K562 (cell line): ENCODE measurements around the gene ZNF474. TPM values are rescaled to one million over a fixed set of nuclear protein-coding genes. Genes with fewer than 3 reads are reported as not detected.
A peak's percentile ranks its signal among the peaks of the same experiment; 100 is the strongest.

ENCODE experiments used
- BCL6 ChIP-seq: fragments of 250-450 bp; sonication (Bioruptor Pico); IDR thresholded peaks from 2 replicates; pipeline ENCODE4 v1.4.0; 2020
- CXXC5 ChIP-seq: fragments of 250-450 bp; sonication (Bioruptor Pico); IDR thresholded peaks from 2 replicates; pipeline ENCODE4 v1.8.0; 2022; ENCODE audit warnings: inconsistent platforms, mild to moderate bottlenecking, moderate library complexity
- DMBX1 ChIP-seq: fragments of 250-450 bp; sonication (Bioruptor Pico); IDR thresholded peaks from 2 replicates; pipeline ENCODE4 v1.8.0; 2022; ENCODE audit warnings: inconsistent platforms, mild to moderate bottlenecking, moderate library complexity, borderline replicate concordance
- MCM3 ChIP-seq: fragments of 450-650 bp; IDR thresholded peaks from 2 replicates; pipeline ENCODE4 v1.6.1; 2016
- NFIC ChIP-seq: fragments of 450-650 bp; IDR thresholded peaks from 2 replicates; pipeline ENCODE4 v1.6.1; 2017; ENCODE audit warnings: mild to moderate bottlenecking, inconsistent platforms
- PHB2 ChIP-seq: fragments of 450-650 bp; IDR thresholded peaks from 2 replicates; pipeline ENCODE4 v1.6.1; 2017; ENCODE audit warnings: low read depth
- SNIP1 ChIP-seq: fragments of 450-650 bp; IDR thresholded peaks from 2 replicates; pipeline ENCODE4 v1.7.1; 2017; ENCODE audit warnings: low read depth, mild to moderate bottlenecking
- SREBF1 ChIP-seq: fragments of 150-350 bp; IDR thresholded peaks from 2 replicates; pipeline ENCODE4 v1.6.1; 2014; ENCODE audit warnings: antibody characterized with exemption, low read depth, low read length, borderline replicate concordance
- SREBF2 ChIP-seq: sonication (generic); formaldehyde crosslinking; IDR thresholded peaks from 2 replicates; pipeline ENCODE4 v1.4.0; 2020; ENCODE audit warnings: mild to moderate bottlenecking, missing genetic modification reagents
- SRSF9 ChIP-seq: fragments of 200-400 bp; formaldehyde crosslinking; IDR thresholded peaks from 2 replicates; pipeline ENCODE4 v1.6.1; 2017; ENCODE audit warnings: low read depth, low read length, borderline replicate concordance
- TRIM24 ChIP-seq, 2 experiments: fragments of 450-650 bp; IDR thresholded peaks; 2 replicates each; pipeline ENCODE4 v1.6.1; 2016
- ZBTB5 ChIP-seq: fragments of 450-650 bp; IDR thresholded peaks from 2 replicates; pipeline ENCODE4 v1.6.1; 2017; ENCODE audit warnings: antibody characterized with exemption
- ZBTB7A ChIP-seq: IDR thresholded peaks from 2 replicates; pipeline ENCODE4 v1.6.1; 2011; ENCODE audit warnings: low read depth, mild to moderate bottlenecking, low read length, moderate library complexity, borderline replicate concordance; ENCODE audit not compliant: control insufficient read depth
- ZFP30 ChIP-seq: fragments of 250-450 bp; sonication (Bioruptor Pico); IDR thresholded peaks from 2 replicates; pipeline ENCODE4 v1.8.0; 2022; ENCODE audit warnings: moderate library complexity, mild to moderate bottlenecking, inconsistent platforms, borderline replicate concordance
- ZHX1 ChIP-seq: fragments of 150-350 bp; conservative IDR thresholded peaks from 2 replicates; pipeline ENCODE4 v1.6.1; 2014; ENCODE audit warnings: low read length
- ZNF184 ChIP-seq: sonication (generic); formaldehyde crosslinking; IDR thresholded peaks from 2 replicates; pipeline ENCODE4 v1.5.0; 2020; ENCODE audit warnings: missing genetic modification reagents
- ZNF197 ChIP-seq: fragments of 200-800 bp; sonication (Bioruptor generic); IDR thresholded peaks from 2 replicates; pipeline ENCODE4 v1.6.1; 2016; ENCODE audit warnings: low read depth, missing genetic modification characterization, missing compliant biosample characterization
- ZNF639 ChIP-seq, 2 experiments: fragments of 200-800 bp in 1 of 2; sonication (Bioruptor generic) in 1 of 2; sonication (generic) in 1 of 2; formaldehyde crosslinking in 1 of 2; IDR thresholded peaks in 1 of 2; conservative IDR thresholded peaks in 1 of 2; 2 replicates each; pipeline versions ENCODE4 v1.5.0 to v1.6.1; 2016 to 2020; ENCODE audit warnings: missing compliant biosample characterization in 1 of 2, missing genetic modification characterization in 1 of 2, missing genetic modification reagents in 1 of 2
- polyA plus RNA-seq, 8 experiments: library from polyadenylated mRNA; depleted of rRNA in 4 of 8; stranded (reverse) in 5 of 8; unstranded in 3 of 8; fragments of >200 nt; fragmentation: Nextera tagmentation in 2 of 8; fragmentation: Illumina TruSeq in 1 of 8; extraction: Ambion mirVana in 2 of 8; extraction: Trizol in 1 of 8; gene quantifications; 2 replicates each; pipeline versions ENCODE4 v1.2.1 to v1.2.3, GENCODE V29; 2011 to 2014; ENCODE audit warnings: inconsistent platforms in 1 of 8, missing spikeins in 1 of 8
- total RNA-seq, 7 experiments: library from RNA; depleted of rRNA in 6 of 7; stranded (reverse); fragments of >200 nt in 6 of 7; fragmentation: Illumina TruSeq in 2 of 7; extraction: Trizol in 2 of 7; gene quantifications; 2 replicates each; pipeline versions ENCODE4 v1.2.1 to v1.2.3, GENCODE V29; 2011 to 2021; ENCODE audit warnings: low replicate concordance in 1 of 7
- TF ChIP-seq, protein P1 (sequence below): sonication (generic); formaldehyde crosslinking; IDR thresholded peaks from 2 replicates; pipeline ENCODE4 v1.8.0; 2022; ENCODE audit warnings: missing genetic modification reagents, mild to moderate bottlenecking, borderline replicate concordance
- TF ChIP-seq, protein P2 (sequence below): sonication (generic); formaldehyde crosslinking; IDR thresholded peaks from 2 replicates; pipeline ENCODE4 v1.9.0; 2022; ENCODE audit warnings: mild to moderate bottlenecking, missing genetic modification reagents

The ZNF474 gene
- total and polyA plus RNA-seq, 9 of the 15 experiments (the other 6 are each of a cell fraction or from before 2014, with no cell fraction given): 0.16 to 0.62 (median 0.39) TPM

GRCh38 chr5:122121479-122122465 is 7.6 kb upstream of the ZNF474 start (continued):
- TF ChIP-seq ZBTB7A (no peak), TRIM24 (IDR thresholded peaks at IDR 0.05) (peak; percentile 40 to 43; a peak in 2 of 4 replicates), ZBTB5 (no peak), BCL6 (CRISPR knock-in tag) (no peak), SREBF1 (no peak), ZHX1 (no peak), PHB2 (no peak), MCM3 (no peak), ZNF197 (CRISPR knock-in tag) (no peak), ZNF639 (CRISPR knock-in tag; conservative IDR thresholded peaks at IDR 0.05 in 1 of 2, IDR thresholded peaks at IDR 0.05 in 1 of 2) (no peak), NFIC (0 out of 2 replicates have a peak, but pooled peaks have one; percentile 17), CXXC5 (0 out of 2 replicates have a peak, but pooled peaks have one; percentile 29), SNIP1 (no peak), ZFP30 (CRISPR knock-in tag) (no peak), SREBF2 (CRISPR knock-in tag) (no peak), DMBX1 (peak; percentile 54; the same call in 1 of the 2 replicates), SRSF9 (no peak), ZNF184 (no peak)
- TF ChIP-seq, protein P1, sequence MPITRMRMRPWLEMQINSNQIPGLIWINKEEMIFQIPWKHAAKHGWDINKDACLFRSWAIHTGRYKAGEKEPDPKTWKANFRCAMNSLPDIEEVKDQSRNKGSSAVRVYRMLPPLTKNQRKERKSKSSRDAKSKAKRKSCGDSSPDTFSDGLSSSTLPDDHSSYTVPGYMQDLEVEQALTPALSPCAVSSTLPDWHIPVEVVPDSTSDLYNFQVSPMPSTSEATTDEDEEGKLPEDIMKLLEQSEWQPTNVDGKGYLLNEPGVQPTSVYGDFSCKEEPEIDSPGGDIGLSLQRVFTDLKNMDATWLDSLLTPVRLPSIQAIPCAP (CRISPR knock-in tag): no peak
- TF ChIP-seq, protein P2, sequence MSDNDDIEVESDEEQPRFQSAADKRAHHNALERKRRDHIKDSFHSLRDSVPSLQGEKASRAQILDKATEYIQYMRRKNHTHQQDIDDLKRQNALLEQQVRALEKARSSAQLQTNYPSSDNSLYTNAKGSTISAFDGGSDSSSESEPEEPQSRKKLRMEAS: peak; percentile 77
